Right lobe of liver (tissue), 4 donors: ENCODE results near the gene RPTOR.

Experiments
- POLR2A ChIP-seq: fragments of 450-650 bp; IDR thresholded peaks from one replicate; pipeline ENCODE4 v1.6.1; 2017; ENCODE audit warnings: antibody characterized with exemption, mild to moderate bottlenecking
- TF ChIP-seq, protein P1 (sequence below), 4 donors: fragments of 200-600 bp in 3 of 4; fragments of 450-650 bp in 1 of 4; IDR thresholded peaks; one replicate each; pipeline versions ENCODE4 v1.5.1 to v1.8.0; 2016 to 2022; ENCODE audit warnings: antibody characterized with exemption in 4 of 4, mild to moderate bottlenecking in 2 of 4
- donor health status: DM: no; HTN: no; CAD: no.
- donor health status: DM: no; HTN: no; CAD: no.
- donor health status: DM: no; HTN: yes; CAD: no.

DNA sequence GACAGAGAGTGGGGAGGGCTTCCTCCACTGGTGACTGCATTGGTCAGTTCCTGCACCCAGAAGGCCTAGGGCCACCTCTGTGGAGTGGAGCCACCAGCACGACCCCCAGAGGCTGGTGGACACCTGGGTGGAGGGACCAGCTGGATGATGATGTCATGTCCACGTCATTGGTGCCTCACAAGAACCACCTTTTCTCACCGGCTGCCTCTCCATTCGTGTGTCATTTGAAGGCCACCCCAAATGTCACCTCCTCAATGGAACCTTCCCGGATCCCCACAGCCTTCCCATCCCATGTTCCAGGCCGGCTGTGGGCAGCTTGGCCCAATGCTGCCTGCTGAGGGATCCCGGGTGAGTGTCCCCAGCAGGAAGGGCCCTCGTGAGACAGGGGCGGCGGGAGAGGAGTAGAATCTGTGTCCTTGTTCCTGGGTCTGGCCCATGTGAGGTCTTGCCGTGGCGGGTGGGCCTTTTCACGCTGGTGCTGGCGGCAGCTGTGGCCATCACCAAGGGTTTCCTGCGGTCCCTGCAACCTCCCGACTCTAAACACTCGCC lies 437.9 kb downstream of the RPTOR start:
- TF ChIP-seq, protein P1, sequence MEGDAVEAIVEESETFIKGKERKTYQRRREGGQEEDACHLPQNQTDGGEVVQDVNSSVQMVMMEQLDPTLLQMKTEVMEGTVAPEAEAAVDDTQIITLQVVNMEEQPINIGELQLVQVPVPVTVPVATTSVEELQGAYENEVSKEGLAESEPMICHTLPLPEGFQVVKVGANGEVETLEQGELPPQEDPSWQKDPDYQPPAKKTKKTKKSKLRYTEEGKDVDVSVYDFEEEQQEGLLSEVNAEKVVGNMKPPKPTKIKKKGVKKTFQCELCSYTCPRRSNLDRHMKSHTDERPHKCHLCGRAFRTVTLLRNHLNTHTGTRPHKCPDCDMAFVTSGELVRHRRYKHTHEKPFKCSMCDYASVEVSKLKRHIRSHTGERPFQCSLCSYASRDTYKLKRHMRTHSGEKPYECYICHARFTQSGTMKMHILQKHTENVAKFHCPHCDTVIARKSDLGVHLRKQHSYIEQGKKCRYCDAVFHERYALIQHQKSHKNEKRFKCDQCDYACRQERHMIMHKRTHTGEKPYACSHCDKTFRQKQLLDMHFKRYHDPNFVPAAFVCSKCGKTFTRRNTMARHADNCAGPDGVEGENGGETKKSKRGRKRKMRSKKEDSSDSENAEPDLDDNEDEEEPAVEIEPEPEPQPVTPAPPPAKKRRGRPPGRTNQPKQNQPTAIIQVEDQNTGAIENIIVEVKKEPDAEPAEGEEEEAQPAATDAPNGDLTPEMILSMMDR (IDR thresholded peaks at IDR 0.05), result no peak
- TF ChIP-seq POLR2A, result no peak
